BE2C (cell line): ENCODE results near the gene SMPX.

Experiments
- DNase-seq: peaks from one replicate; pipeline ENCODE4 v3.0.0-alpha.2; 2020
- H3K27me3 ChIP-seq: fragments of 250-450 bp; sonication (Bioruptor Pico); 2 replicates; pipeline ENCODE4 v1.5.1; 2020; ENCODE audit warnings: mild to moderate bottlenecking
- H3K36me3 ChIP-seq: fragments of 250-450 bp; sonication (Bioruptor Pico); 2 replicates; pipeline ENCODE4 v1.5.1; 2020; ENCODE audit warnings: mild to moderate bottlenecking
- H3K4me1 ChIP-seq: fragments of 250-450 bp; sonication (Bioruptor Pico); 2 replicates; pipeline ENCODE4 v1.5.1; 2020
- H3K4me3 ChIP-seq: 2 replicates; pipeline ENCODE4 v1.5.1; 2011; ENCODE audit warnings: low read depth, low read length
- H3K9me3 ChIP-seq: fragments of 250-450 bp; sonication (Bioruptor Pico); 2 replicates; pipeline ENCODE4 v1.5.1; 2020
- TF ChIP-seq, protein P1 (sequence below): IDR thresholded peaks from 2 replicates; pipeline ENCODE4 v1.5.1; 2012; ENCODE audit warnings: mild to moderate bottlenecking, low read depth, low read length

Gene SMPX

GRCh38 chrX:21683941-21684340 lies 74.0 kb downstream of the SMPX start:
- DNase-seq, result no peak
- Histone ChIP-seq H3K4me3 (no peak overlapping the region), H3K36me3 (no peaks in the 10 kb centered on the region), H3K27me3 (no peaks in the 10 kb centered on the region), H3K4me1 (no peaks in the 10 kb centered on the region), H3K9me3 (no peaks in the 10 kb centered on the region)
- TF ChIP-seq, protein P1, sequence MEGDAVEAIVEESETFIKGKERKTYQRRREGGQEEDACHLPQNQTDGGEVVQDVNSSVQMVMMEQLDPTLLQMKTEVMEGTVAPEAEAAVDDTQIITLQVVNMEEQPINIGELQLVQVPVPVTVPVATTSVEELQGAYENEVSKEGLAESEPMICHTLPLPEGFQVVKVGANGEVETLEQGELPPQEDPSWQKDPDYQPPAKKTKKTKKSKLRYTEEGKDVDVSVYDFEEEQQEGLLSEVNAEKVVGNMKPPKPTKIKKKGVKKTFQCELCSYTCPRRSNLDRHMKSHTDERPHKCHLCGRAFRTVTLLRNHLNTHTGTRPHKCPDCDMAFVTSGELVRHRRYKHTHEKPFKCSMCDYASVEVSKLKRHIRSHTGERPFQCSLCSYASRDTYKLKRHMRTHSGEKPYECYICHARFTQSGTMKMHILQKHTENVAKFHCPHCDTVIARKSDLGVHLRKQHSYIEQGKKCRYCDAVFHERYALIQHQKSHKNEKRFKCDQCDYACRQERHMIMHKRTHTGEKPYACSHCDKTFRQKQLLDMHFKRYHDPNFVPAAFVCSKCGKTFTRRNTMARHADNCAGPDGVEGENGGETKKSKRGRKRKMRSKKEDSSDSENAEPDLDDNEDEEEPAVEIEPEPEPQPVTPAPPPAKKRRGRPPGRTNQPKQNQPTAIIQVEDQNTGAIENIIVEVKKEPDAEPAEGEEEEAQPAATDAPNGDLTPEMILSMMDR, result no peak

GRCh38 chrX:21678048-21678612 lies 79.8 kb downstream of the SMPX start:
- Histone ChIP-seq H3K36me3 (no peaks in the 10 kb centered on the region), H3K4me1 (no peaks in the 10 kb centered on the region), H3K27me3 (no peaks in the 10 kb centered on the region), H3K4me3 (no peak overlapping the region), H3K9me3 (no peaks in the 10 kb centered on the region)
- TF ChIP-seq, protein P1, result no peak
- no peak for DNase-seq

- TF ChIP-seq, protein P1, result no peak
- H3K4me1 ChIP-seq, result no peaks in the 10 kb centered on the region
- H3K36me3 ChIP-seq, result no peaks in the 10 kb centered on the region
- H3K9me3 ChIP-seq, result no peaks in the 10 kb centered on the region
- H3K27me3 ChIP-seq, result no peaks in the 10 kb centered on the region
- no peak for DNase-seq
- H3K4me3 ChIP-seq, result no peak overlapping the region
Observed at GRCh38 chrX:21675931-21676330, 82.0 kb downstream of the SMPX start.

DNA sequence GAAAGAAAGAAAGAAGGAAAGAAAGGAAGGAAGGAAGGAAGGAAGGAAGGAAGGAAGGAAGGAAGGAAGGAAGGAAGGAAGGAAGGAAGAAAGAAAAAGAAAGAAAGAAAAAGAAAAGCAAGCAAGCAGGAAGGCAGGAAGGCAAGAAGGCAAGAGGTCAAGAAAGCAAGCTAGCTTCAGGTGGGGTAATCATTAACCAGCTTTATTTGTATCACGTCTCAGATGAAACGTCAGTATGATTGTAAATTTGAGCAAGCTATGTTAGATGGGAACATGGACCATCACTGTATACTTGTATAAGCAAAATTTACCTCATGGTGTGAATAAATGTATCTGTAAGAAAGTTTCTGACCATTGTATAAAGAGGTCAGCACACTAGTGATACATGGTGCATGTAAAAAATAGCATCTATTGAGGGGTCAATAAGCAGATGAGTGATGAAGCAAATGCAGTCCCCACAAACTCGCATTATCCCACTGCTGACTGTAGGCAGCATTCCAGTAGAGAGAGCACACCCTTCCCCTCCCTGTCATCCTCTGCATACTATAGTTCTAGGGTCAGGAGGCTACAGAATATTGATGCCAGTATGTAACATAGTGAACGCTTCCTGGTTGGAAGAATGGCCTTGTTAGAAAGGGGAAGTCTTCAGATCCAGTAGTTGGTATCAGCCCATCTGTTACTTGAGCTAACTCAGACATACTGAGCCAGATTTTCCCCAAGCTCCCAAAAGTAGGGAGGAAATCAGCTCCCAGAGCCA lies 83.3 kb downstream of the SMPX start:
- H3K36me3 ChIP-seq, result no peaks in the 10 kb centered on the region
- no peaks in the 10 kb centered on the region for H3K27me3 ChIP-seq
- TF ChIP-seq, protein P1, result no peak
- H3K4me1 ChIP-seq, result no peaks in the 10 kb centered on the region
- no peak for DNase-seq
- H3K4me3 ChIP-seq, result no peak overlapping the region
- no peaks in the 10 kb centered on the region for H3K9me3 ChIP-seq

DNA sequence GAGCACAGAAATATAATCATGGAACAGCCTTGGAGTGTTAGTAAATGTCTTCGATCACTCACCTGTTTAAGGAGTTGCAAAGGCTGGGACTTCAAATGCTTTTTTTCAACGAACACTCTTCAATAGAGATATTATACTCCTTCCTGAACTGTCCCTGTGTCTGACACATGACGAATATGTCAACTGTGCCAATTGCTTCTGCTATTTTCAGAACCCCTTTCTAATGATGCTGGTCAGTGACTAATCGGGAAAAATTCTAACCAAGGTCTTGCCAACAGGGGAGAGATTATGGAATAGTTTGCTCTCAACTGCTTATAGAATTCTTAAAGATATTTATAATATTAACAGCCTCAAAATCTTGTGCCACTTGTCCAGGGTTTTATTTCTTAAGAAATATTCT lies 91.2 kb downstream of the SMPX start:
- no peaks in the 10 kb centered on the region for H3K9me3 ChIP-seq

DNA sequence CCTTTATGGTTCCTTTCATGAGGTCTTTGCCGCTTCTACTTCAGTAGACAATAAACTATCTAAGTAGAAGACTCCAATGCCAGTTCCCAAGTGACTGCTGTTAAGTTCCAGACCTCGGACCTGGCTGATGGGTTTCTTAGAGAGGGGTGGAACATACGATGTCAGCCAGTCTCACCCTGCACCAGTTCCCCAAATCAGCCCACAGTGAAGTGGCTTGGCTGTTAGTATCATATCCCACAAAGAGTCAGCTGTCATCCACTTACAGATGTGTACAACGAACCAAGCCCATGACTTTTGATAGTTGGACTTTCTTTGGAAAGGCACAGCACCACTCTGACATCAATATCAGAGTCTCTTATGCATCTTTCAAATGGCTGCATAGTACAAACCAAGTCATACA lies 91.7 kb downstream of the SMPX start:
- H3K4me1 ChIP-seq, result no peaks in the 10 kb centered on the region
- TF ChIP-seq, protein P1, result no peak
- H3K27me3 ChIP-seq, result no peaks in the 10 kb centered on the region
- no peak overlapping the region for H3K4me3 ChIP-seq
- H3K9me3 ChIP-seq, result no peaks in the 10 kb centered on the region
- H3K36me3 ChIP-seq, result no peaks in the 10 kb centered on the region
- no peak for DNase-seq

More for the DNA sequence above, 91.2 kb downstream of the SMPX start:
- no peak overlapping the region for H3K4me3 ChIP-seq
- DNase-seq, result no peak
- H3K27me3 ChIP-seq, result no peaks in the 10 kb centered on the region
- no peaks in the 10 kb centered on the region for H3K36me3 ChIP-seq
- TF ChIP-seq, protein P1, result no peak
- H3K4me1 ChIP-seq, result no peaks in the 10 kb centered on the region
